Skeletal muscle satellite cell (primary cell): Measurements from ENCODE around the gene NOS1AP.

ENCODE experiments used
- H3K27me3 ChIP-seq: 2 replicates; pipeline ENCODE4 v1.7.0; 2013; ENCODE audit warnings: low read length; ENCODE audit not compliant: control insufficient read depth, insufficient read depth
- H3K36me3 ChIP-seq: 2 replicates; pipeline ENCODE4 v1.7.0; 2013; ENCODE audit warnings: mild to moderate bottlenecking, control low read depth, low read length; ENCODE audit not compliant: insufficient read depth
- H3K4me1 ChIP-seq: 2 replicates; pipeline ENCODE4 v1.7.0; 2013; ENCODE audit warnings: low read length; ENCODE audit not compliant: control insufficient read depth, insufficient read depth
- H3K4me2 ChIP-seq: 2 replicates; pipeline ENCODE4 v1.7.0; 2013; ENCODE audit warnings: mild to moderate bottlenecking, low read length
- H3K4me3 ChIP-seq: 2 replicates; pipeline ENCODE4 v1.7.0; 2013; ENCODE audit warnings: low read length
- H3K9ac ChIP-seq: 2 replicates; pipeline ENCODE4 v1.7.0; 2013; ENCODE audit warnings: mild to moderate bottlenecking, low read depth, low read length, moderate library complexity
- H3K9me3 ChIP-seq: replicated peaks from 2 replicates; pipeline ENCODE4 v1.7.0; 2013; ENCODE audit warnings: mild to moderate bottlenecking, control low read depth, low read length

The NOS1AP gene

GRCh38 chr1:162141281-162142054 is 72.0 kb downstream of the NOS1AP start:
- H3K9me3 ChIP-seq = no peaks in the 10 kb centered on the region
- H3K36me3 ChIP-seq = no peaks in the 10 kb centered on the region
- no peaks in the 10 kb centered on the region for H3K27me3 ChIP-seq
- H3K9ac ChIP-seq = no peak overlapping the region
- peak overlapping the region; percentile 11 for H3K4me2 ChIP-seq
- H3K4me1 ChIP-seq = peaks cover 23% of the 10 kb centered on the region
- no peak overlapping the region for H3K4me3 ChIP-seq

GRCh38 chr1:162142968-162143367 is 73.5 kb downstream of the NOS1AP start:
- H3K4me2 ChIP-seq = no peak overlapping the region
- no peak overlapping the region for H3K4me3 ChIP-seq
- H3K9ac ChIP-seq = no peak overlapping the region
- no peaks in the 10 kb centered on the region for H3K36me3 ChIP-seq
- H3K4me1 ChIP-seq = peaks cover 9% of the 10 kb centered on the region
- no peaks in the 10 kb centered on the region for H3K9me3 ChIP-seq
- no peaks in the 10 kb centered on the region for H3K27me3 ChIP-seq

DNA sequence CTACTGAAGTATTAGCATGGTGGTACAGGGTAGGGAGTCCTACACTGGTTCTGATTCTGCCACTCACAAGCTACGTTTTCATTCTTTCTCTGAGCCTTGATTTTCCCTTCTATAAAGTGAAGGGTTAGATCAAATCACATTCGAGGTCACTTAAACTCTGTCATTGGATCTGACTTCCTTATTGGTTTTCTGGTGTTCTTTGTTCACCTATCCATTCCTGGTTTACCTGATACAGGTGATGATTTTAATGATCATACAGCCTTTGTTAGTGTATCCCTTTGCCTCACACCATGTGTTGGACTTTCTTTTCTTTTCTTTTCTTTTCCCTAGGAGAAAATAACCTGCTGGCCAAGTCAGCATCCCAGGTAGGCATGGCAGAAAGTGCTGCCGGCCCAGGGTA is 74.8 kb downstream of the NOS1AP start:
- H3K9ac ChIP-seq = no peak overlapping the region
- no peaks in the 10 kb centered on the region for H3K9me3 ChIP-seq
- no peaks in the 10 kb centered on the region for H3K27me3 ChIP-seq
- peaks cover 9% of the 10 kb centered on the region for H3K4me1 ChIP-seq
- H3K4me3 ChIP-seq = no peak overlapping the region
- H3K36me3 ChIP-seq = no peaks in the 10 kb centered on the region
- no peak overlapping the region for H3K4me2 ChIP-seq

- H3K4me2 ChIP-seq = no peak overlapping the region
- no peaks in the 10 kb centered on the region for H3K9me3 ChIP-seq
- peaks cover 9% of the 10 kb centered on the region for H3K4me1 ChIP-seq
- H3K27me3 ChIP-seq = no peaks in the 10 kb centered on the region
- no peaks in the 10 kb centered on the region for H3K36me3 ChIP-seq
- no peak overlapping the region for H3K4me3 ChIP-seq
- H3K9ac ChIP-seq = no peak overlapping the region
Observed at GRCh38 chr1:162144853-162145252, 75.4 kb downstream of the NOS1AP start.

- H3K36me3 ChIP-seq = no peaks in the 10 kb centered on the region
- no peak overlapping the region for H3K4me3 ChIP-seq
- no peaks in the 10 kb centered on the region for H3K27me3 ChIP-seq
- H3K9me3 ChIP-seq = no peaks in the 10 kb centered on the region
- H3K4me2 ChIP-seq = no peak overlapping the region
- H3K4me1 ChIP-seq = peaks cover 9% of the 10 kb centered on the region
- H3K9ac ChIP-seq = no peak overlapping the region
Observed at GRCh38 chr1:162145280-162145965, 75.9 kb downstream of the NOS1AP start.

GRCh38 chr1:162145966-162146696 is 76.6 kb downstream of the NOS1AP start:
- H3K9ac ChIP-seq = no peak overlapping the region
- H3K4me1 ChIP-seq = peaks cover 9% of the 10 kb centered on the region
- no peaks in the 10 kb centered on the region for H3K36me3 ChIP-seq
- H3K4me3 ChIP-seq = no peak overlapping the region
- no peak overlapping the region for H3K4me2 ChIP-seq
- H3K27me3 ChIP-seq = no peaks in the 10 kb centered on the region
- H3K9me3 ChIP-seq = no peaks in the 10 kb centered on the region

DNA sequence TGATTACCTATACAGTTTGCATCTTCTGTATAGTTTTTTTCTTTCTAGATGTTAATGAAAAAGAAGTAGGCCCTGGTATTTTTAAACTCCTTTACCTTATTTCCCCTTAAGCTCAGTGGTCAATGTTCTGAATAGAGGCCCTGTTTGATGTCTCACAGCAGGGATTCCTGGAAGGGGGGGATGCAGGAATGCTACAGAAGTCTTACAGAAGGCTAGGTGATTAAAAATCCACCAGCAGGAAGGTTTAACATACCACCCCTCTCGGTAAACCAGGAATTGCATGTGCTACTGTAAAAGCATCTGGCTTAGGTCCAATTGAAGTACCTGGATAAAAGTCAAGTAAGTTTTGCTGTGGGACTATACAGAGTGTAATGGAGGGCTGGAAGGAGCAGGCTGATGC is 78.3 kb downstream of the NOS1AP start:
- no peaks in the 10 kb centered on the region for H3K9me3 ChIP-seq
- H3K36me3 ChIP-seq = no peaks in the 10 kb centered on the region
- H3K27me3 ChIP-seq = no peaks in the 10 kb centered on the region
- no peak overlapping the region for H3K4me2 ChIP-seq
- no peak overlapping the region for H3K9ac ChIP-seq
- H3K4me3 ChIP-seq = no peak overlapping the region
- H3K4me1 ChIP-seq = no peaks in the 10 kb centered on the region

GRCh38 chr1:162150112-162150511 is 80.6 kb downstream of the NOS1AP start:
- H3K4me2 ChIP-seq = no peak overlapping the region
- H3K36me3 ChIP-seq = no peaks in the 10 kb centered on the region
- H3K4me1 ChIP-seq = no peaks in the 10 kb centered on the region
- no peak overlapping the region for H3K9ac ChIP-seq
- H3K4me3 ChIP-seq = no peak overlapping the region
- no peaks in the 10 kb centered on the region for H3K9me3 ChIP-seq
- H3K27me3 ChIP-seq = no peaks in the 10 kb centered on the region

DNA sequence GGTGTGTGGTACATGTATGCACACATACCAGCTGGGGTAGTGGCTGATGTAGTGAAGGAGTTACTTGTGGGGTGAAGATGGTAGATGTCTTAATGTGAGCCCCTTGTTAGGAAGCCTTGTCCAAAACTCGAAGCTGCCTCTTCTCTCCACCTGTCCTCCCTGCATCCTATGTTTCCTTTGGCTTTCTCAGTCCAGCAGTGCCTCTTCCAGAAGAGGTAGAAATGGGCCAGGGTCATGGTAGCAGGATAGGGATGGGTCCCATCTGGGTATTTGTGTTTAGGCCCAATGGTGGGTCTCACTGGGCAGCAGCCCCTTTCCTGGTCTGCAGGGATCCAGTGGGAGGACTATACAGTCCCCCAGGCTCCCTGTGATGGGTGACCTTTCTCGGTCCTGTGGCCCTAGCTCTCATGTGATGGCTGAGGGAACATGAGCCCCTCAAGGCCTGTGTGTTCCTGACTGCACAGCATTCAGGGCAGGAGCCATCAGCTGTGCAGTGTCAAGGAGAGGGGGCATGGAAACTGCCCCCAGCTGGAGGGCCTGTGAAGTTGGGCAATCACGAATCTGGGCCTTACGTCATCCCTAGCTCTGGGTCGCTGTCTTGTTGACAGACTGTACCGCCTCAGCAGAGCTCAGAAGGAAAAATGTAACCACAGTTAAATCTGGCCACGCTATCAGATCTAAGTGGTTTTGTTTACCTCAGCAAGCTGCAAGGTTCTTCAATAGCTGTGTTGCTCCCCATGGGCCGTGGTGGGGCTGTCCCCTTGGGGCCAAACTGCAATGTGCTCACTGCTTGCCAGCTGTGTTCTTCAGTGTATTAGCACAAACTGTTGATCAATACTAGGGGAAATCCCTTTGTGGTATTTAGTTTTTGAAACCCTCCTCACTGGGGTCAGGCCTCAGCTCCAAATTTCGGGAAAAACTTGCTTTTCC is 82.7 kb downstream of the NOS1AP start:
- no peaks in the 10 kb centered on the region for H3K36me3 ChIP-seq
- no peak overlapping the region for H3K9ac ChIP-seq
- no peak overlapping the region for H3K4me3 ChIP-seq
- no peaks in the 10 kb centered on the region for H3K27me3 ChIP-seq
- H3K4me1 ChIP-seq = no peaks in the 10 kb centered on the region
- H3K4me2 ChIP-seq = no peak overlapping the region
- no peaks in the 10 kb centered on the region for H3K9me3 ChIP-seq

DNA sequence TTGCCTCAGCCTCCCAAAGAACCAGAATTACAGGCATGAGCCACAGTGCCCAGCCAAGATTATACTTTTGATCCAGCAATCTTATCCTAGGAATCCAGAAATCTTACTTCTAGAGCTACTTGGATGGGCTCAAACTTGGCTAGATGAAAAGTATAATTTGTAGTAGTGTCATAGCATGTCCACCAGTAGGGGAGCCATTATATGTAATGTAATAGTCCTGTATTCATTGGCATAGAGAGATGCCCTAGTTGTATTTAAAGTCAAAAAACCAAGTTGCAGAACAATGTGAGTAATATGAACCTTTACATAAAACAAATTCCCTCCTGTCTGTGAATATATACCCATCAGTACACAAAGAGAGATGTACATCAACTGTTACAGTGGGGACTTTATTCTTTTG is 83.9 kb downstream of the NOS1AP start:
- H3K4me3 ChIP-seq = no peak overlapping the region
- H3K4me2 ChIP-seq = no peak overlapping the region
- H3K27me3 ChIP-seq = no peaks in the 10 kb centered on the region
- H3K4me1 ChIP-seq = no peaks in the 10 kb centered on the region
- H3K9ac ChIP-seq = no peak overlapping the region
- H3K9me3 ChIP-seq = no peaks in the 10 kb centered on the region
- no peaks in the 10 kb centered on the region for H3K36me3 ChIP-seq

- peaks cover 21% of the 10 kb centered on the region for H3K27me3 ChIP-seq
- H3K4me3 ChIP-seq = no peak overlapping the region
- no peak overlapping the region for H3K9ac ChIP-seq
- H3K9me3 ChIP-seq = no peaks in the 10 kb centered on the region
- H3K4me2 ChIP-seq = no peak overlapping the region
- H3K36me3 ChIP-seq = no peaks in the 10 kb centered on the region
- H3K4me1 ChIP-seq = no peaks in the 10 kb centered on the region
Observed at GRCh38 chr1:162157469-162157868, 88.0 kb downstream of the NOS1AP start.
